ENCODE measurements around the gene ASIC2. TPM values are rescaled to one million over a fixed set of nuclear protein-coding genes. Genes with fewer than 3 reads are reported as not detected.

ASIC2 gene
- total RNA-seq, result not detected

DNA sequence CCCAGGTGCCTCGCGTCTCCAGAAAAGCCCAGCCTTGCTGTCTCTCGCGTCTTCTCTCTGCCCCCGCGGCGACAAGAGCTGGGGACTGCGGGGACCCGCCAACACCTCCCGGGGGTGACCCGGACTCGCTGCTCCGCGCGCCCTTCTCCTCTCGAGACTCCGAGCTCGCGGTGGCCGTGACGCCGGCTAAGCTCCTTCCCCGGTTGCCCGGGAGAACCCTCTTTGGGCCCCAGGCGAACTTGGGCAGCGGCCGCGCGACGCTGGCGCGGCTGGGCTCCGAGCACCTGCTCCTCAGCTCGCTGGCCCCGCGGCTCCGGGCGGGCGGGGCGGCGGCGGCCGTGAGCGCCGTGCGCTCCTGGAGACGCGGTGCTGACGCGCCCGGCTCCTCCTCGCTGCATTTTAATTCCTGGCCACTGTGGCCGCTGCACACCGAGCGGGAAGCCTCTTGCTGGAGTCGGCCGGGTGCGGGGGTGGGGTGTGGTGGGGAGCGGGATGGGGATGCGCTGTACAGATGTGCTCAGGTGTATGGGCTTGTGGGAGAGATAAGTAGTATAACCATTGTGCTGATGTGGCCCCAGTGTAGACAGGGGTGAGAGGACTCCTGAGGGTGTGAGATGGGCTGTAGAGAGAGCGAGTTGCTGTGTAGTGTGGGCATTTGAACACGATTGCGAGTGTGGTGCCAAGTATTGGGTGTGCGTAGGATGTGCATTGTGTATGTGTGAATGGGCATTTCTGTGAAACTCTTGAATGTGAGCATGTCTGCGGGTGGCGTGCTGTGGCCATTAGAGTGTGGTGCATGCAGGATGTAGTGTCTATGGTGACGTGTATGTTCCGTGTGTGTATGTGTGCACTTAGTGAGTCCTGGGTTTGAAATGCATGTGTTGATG is at the start of gene ASIC2:
Gene ASIC2, minus strand, starts transcription at position 315 of the 887 bp plus-strand sequence.
- no peak for DNase-seq (ENCODE audit: low spot score)

DNA sequence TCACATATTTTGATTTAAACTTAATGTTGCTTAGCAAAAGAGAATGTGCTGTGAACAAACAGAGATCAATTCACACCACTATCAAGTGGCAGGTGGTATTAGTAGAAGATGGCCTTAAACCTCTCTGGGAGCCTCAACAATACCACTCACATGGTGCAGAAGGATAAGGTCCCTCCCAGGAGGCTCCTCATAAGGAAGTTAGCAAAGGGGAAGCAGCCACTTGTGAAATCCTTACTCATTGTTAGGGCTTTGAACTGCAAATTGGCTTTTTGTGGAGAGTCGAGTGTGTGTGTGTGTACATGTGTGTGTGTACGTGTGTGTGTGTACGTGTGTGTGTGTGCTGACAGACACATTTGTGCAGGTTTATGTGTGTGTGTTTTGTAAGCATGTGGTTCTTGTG is 48.9 kb upstream of the ASIC2 start:
- DNase-seq (ENCODE audit: low spot score), result no peak

DNA sequence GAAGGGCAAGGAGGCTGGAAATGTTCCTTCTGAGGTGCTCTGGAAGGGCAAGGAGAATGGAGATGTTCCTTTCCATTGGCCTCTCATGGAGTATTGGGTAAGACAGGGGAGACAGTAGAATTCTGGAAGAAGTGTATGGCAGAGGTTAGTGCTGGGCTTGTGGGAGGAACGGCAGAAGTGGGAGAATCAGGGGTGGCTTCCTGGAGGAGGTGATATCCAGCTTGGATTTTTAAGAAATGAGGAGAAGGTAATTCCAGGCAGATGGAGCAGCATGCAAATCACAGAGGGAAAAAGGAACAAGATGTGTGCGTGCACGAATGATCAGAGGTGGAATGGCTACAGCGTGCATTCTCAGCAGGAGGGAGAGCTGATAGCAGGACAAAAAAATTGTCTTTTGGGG is 45.1 kb upstream of the ASIC2 start:
- DNase-seq (ENCODE audit: low spot score), result no peak

DNA sequence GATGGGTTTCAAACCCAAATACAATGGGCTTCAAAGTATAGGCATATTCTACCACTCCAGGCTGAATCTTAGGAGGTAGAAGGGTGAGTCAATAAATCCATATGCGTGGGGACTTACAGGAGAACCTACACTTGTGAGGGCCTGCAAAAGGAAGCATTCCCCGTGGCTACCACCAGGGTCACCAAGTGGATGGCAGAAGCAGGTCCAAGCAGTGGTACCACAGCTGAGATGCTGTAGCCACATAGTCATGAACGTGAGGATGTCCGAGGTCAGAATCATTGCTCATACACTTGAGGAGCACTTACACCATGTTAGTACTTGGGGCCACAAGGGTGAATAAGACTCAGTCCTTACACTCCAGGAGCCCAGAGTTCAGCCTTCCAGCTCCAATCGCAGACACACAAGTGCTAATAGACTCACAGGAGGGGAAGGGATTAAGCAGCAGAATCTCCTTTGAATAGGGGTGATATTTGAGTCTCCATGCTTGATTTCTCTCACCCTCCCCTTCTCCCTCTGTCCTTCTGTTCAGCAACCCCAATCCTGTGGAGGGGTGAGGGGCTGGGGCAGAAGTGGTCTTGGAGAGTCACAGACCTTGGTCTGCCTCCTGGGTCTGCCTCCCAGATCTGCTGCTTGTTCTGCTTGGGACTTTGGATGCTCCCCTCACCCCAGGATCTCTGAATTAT is 42.5 kb upstream of the ASIC2 start:
- DNase-seq (ENCODE audit: low spot score), result no peak

DNA sequence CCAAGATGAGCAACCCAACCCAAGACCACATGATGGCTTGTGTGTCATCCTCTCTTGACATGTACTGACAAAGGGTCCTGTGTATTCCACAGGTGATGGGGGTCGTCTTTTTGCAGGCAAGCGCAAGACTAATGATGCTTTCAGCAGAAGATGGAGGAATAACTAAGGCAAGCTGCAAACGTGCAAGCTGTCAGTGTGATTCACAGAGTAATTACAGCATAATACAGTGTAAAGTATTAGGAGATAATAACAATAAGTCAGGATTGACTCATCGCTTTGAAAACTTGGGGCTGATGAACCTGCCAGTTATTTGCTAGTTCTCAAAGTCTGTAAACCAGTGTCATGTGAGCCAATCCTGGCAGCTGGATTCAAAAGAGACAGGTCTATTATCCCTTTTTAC is 41.6 kb upstream of the ASIC2 start:
- no peak for DNase-seq (ENCODE audit: low spot score)

DNA sequence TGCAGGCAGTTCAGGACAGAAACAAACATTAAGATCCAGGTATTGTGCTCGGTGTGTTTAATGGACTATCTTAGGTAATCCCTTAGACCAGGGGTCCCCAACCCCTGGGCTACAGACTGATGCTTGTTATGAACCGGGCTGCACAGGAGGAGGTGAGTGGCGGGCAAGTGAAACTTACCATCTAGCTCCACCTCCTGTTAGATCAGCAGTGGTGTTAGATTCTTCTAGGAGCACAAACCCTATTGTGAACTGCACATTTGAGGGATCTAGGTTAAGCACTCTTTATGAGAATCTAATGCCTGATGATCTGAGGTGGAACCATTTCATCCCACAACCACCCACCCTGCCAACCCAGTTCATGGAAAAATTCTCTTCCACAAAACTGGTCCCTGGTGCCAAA is 37.8 kb upstream of the ASIC2 start:
- DNase-seq (ENCODE audit: low spot score), result no peak

DNA sequence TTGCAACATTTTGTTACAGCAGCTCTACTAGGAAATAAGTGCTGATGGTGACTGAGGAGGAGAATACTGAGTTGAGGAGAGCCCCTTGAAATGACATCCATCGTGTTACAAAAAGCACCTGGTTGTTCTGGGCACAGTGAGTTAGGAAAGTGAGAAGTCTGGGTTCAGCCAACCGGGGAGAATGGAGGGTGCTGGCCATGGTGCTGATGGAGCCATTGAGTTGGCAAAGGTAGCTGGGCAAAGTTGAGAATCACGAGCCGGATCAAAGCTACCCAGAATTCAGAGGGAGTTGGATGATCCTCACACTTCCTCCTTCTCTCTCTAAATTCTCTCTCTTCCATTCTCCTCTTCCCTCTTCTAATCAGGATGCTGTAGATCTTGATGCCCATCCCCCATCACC is 35.0 kb upstream of the ASIC2 start:
- no peak for DNase-seq (ENCODE audit: low spot score)

DNA sequence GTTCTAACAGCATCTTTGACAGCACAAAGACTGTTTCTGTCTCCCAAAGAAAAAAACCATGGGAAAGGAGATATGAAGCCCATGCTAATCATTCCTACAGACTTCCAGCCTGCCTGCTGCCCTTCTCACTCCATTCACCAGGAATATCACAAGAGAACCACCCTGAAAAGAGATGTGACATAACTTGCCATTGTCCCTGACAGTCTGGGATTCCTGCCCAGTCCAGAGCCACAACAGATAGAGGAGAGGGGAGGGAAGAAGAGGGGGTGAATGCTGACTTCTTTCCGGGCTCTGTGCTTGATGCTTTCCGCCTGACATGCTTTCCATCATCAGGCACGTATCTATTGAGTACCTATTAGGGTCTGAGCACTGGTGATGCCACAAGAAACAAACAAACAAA is 31.6 kb upstream of the ASIC2 start:
- DNase-seq (ENCODE audit: low spot score), result no peak

DNA sequence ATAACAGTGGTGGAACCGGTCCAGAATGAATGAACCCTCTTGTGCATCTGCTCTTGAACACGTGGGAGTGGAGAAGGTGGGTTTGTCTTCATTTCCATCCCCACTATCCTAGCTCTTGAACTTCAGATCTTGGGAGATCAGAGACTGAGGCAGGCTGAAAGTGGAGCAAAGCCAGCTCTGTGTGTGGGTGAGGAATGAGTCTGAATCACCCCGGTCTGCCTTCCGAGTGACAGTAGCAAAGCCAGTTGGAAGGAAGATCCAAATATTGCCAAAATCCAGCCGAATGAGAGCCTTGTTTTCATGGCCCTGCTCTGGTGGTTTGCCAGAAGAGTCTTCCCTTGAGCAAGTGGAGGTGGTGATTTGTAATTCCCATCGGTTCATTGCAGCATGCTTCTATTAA is 29.0 kb upstream of the ASIC2 start:
- DNase-seq (ENCODE audit: low spot score), result no peak

DNA sequence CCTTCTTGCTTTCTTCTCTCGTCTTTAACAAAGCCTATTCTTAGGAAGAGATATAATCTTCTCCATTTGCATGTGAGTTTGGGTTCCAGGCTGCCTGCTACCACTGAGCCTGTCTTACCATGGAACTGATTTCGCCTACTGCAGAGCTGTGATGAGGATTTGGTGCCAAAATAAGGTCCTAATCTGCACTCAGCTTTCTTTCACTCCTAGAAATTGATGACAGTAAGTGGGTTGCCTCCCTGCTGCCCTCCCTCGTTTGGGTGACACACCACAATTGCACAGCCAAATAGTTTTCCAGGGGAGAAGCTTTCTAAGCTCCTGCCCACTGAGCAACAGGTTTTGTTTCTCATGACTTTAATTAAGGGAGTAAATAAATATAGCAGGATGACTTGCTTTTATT is 25.1 kb upstream of the ASIC2 start:
- DNase-seq (ENCODE audit: low spot score), result no peak

DNA sequence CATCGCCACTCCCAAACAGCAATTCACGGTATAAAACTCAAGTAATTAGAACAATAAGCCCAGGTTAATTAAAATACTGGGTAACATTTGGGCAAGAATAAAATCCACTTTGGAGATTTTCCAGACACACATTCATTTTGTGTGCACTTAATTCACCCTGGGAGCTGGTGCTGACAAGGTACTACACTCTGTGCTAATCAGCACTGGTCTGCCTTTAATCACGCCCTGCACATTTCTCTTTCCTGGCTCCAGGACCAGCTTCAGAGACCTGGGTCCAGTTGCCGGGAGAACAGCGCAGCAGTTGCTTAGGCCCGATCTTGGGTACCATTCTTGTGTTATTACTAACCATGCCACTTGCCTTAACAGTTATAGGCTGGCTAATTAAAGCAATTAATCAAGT is 23.7 kb upstream of the ASIC2 start:
- no peak for DNase-seq (ENCODE audit: low spot score)

DNA sequence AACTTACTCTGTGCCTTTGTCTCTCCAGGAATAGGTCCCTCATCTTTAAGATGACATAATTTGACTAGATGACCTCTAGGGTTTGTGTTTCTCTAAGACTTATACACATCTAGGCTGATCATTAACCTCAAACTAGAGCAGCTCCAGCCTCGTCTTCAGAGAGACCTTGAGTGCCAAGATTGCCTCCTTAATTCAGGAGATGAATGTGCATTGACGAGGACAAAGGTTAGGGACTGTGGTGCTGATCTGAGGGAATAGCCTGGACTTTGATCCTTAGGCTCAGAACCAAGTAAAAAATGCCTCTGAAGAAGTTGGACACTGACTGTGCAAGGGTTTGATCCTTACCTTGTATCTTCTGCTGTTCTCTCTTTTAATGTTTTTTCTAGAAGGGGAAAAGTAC is 17.2 kb upstream of the ASIC2 start:
- no peak for DNase-seq (ENCODE audit: low spot score)

DNA sequence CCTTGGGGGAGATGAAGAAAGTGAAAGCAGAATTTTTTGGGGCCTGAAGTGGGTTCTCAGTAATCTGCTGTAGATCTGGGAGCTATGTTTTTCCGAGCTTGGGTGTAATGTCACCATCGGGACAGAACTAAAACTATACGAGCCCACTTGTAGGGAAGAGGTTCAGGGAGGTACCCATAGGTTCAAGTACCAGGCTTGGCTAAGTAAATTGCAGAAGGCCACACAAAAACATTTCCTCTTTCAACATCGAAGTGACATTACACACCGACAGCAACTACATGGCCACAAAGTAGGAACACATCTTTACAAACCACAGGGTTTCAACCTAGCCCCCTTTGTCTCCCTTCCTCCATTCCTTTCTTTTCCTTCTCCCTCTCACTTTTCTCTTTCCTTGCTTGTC is 10.2 kb upstream of the ASIC2 start:
- DNase-seq (ENCODE audit: low spot score), result no peak

DNA sequence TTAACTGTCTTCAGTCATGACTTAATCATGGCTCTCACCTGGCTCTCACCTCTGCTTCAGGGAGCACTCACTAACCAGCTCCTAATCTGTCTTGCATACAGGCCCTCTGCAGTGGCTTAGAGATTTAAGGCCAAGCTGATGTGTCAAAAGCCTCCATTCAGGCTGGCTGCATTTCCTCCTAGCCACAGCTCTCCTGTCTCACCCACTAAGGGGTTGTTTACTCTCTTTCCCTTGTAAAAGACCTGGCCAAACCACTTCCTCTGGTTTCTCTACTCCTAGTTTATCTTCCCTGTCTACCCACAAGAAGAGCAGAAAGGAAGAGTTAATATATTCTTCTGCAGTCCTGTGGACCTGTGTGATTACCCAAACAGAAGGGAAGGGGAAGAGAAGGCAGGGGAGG is 9.3 kb upstream of the ASIC2 start:
- DNase-seq (ENCODE audit: low spot score), result no peak

DNA sequence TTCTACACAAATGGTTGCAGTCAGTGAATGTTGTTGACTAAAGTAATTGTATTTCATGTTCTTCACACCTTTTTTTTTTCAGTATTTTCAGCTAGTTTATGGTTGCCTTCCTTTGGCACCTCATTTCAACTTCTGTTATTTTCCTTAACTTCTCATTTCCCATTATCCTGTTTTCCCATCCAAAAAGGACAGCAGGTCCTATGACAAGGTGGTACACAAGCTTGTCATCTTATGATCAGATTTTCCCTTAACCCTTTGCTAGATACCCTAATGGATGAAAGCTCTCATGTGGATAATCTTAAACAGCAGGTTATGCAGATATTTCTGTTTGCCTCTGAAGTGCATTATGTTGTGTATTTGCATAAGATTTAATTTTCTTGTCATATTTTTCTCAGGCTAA is 7.1 kb upstream of the ASIC2 start:
- DNase-seq (ENCODE audit: low spot score), result no peak

DNA sequence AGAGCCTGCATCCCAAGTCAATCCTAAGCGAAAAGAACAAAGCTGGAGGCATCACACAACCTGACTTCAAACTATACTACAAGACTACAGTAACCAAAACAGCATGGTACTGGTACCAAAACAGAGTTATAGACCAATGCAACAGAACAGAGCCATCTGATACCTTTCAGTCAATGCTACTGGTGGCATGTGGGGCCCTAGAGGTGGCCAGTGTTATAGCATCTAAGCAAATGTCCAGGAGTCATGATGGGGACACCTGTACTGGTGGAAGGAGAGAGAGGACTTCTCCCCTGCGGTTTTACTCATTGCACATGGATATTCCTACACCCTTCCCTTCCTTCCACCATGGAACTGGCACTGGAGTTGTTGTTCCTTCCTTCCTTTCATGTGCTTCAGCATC is 6.0 kb upstream of the ASIC2 start:
- DNase-seq (ENCODE audit: low spot score), result no peak

DNA sequence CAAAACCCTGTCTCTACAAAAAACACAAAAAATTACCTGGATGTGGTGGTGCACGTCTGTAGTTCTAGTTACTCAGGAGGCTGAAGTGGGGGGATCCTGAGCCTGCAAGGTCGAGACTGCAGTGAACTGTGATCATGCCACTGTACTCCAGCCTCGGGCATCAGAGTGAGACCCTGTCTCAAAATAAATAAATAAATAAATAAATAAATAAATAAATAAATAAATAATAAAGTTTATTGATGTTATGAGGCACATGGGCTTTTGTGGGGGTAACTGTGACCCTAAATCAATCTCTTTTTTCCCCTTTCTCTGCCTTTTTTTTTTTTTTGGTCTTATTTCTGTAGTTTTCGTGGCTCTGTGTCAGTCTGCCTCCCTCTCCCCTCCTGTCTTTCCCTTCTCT is 4.5 kb upstream of the ASIC2 start:
- DNase-seq (ENCODE audit: low spot score), result no peak

DNA sequence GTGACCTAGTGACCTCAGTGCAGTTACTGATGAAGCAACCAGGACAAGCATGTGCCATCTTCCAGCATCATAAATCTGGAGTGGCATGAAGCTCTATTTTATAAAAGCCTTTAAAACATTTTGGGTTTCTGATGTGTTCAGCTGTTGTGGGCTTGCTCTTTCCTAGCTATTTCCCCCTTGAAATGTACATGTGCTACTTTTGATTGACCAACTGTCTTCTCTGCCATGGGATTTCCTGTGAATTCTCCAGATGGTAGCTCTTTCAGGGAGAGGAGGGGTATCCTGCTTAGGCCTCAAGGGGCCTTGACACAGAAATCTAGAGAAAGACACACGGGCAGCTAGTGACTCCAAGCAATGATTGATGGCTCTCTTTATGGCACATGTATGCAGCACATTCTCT is 1.9 kb upstream of the ASIC2 start:
- no peak for DNase-seq (ENCODE audit: low spot score)

DNA sequence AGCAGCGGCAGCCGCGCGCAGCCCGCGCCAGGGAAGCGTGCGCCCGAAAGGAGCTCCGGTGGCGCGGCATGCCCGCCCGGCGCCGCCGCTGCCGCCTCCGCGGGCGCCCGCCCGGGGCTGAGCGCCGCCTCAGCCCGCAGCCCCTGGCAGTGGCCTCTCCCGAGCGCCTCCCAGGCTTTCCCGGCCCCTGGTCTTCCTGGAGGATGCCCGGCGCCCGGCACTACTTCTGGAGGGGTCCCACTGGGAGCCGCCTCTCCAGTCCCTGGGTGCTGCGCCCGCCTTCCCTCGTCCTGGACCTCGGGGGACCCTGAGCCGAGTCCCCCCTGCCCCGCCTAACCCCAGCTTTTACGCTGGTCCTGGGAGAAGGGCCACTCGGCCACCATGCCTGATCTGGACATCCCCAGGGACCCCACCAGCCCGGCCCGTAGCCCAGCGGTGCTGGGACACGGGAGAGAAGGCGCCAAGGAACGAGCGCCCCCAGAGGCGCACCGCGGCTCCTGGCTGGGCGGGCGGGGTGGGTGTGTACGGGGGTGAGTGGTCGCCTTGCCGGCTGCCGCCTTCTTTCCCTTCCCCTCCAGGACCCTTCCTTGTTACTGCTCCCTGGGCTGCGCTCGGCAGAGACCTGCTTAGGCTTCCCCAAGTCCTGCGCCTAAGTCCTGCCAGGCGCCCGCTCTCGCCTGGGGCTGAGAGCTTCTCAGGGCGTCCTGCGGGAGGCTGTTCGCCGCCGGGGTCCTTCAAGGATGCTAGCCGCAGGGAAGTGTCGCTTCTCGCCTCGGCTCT is 704 bp downstream of the ASIC2 start:
- no peak for DNase-seq (ENCODE audit: low spot score)

DNA sequence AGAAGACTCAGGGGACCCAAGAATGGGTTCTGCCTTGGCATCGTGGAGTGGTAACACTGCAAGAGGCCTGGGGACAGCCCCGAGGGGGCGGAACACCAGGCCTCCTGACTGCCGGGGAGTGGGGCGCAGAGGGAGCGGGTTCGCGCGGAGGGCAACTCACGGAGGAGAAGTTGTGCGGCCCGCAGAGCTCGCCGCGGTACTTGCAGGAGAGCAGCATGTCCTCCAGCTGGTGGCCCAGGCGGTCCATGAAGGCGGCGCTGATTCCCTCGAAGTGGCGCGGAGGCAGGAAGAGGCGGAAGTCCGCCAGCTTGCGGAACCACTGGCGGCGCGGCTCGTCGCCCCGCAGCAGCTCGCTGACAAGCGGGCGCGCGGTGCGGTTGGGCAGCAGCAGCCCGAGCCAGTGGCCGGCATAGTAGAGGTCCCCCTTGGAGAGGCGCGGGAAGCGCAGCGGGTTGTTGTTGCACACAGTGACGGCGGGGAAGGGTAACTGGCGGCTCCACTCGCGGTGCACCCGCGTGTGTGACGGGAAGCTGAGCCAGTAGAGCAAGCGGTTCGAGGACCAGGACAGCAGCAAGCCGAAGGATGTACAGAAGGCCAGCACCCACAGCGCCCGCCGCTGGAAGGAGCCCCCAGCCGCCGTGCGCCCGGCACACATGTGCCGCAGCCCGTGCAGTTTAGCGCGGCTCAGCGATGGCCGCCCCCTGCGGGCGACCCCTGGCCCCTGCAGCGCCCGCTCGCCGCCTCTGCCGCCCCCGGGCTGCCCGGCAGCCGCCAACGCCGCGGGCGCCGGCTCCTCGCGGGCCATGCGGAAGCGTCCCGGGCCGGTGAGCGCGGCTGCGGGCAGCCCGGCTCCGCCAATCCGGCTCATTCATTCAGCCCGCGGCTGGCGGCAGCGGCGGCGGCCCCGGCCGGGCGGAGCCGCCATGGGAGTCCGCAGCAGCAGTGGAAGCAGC is 1.6 kb downstream of the ASIC2 start:
- DNase-seq (ENCODE audit: low spot score), result no peak

DNA sequence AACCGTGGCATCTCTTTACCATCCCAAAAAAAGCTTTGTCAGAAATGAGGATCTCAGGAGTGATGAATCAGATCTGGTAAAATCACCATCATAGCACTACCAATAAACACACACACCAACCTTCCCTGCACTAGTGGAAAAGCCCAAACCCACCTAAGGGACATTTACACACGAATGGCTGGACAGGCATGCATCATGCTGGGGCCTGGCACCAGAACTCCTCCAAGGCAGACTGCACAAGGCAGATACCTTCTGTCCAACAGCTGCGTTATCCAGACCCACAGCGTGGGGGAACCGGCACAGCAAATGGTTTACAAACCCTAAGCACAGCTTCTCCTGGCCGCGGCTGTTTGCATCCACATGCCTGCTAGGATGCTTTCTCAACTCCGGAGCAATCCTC is 2.8 kb downstream of the ASIC2 start:
- DNase-seq (ENCODE audit: low spot score), result no peak

DNA sequence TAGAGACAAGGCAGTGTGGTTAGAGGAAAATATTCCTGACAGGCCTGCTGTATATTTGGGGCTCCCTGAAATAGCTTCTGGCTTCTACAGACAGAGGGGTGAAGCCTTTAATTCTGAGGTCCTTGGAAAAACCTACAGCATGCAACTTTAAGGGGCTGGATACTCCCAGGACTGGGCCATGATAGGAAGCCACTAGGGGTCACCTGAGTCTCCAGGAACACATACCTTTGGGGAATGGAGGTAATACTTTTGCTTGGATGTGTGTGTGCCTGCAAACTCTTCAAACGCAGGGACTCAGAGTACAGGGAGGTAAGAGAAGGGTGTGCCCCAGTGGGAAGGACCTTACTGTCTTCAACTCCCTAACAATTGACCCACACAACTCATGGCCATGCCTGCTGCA is 4.1 kb downstream of the ASIC2 start:
- DNase-seq (ENCODE audit: low spot score), result no peak
